Activated naive CD8-positive, alpha-beta T cell (primary cell): ENCODE data around the gene SRCIN1.
A peak's percentile ranks its signal among the peaks of the same experiment; 100 is the strongest.

Source experiments
- H3K27ac Mint-ChIP-seq: one replicate; pipeline ENCODE4 v1.8.0; 2021; ENCODE audit warnings: mixed read lengths
- H3K27me3 Mint-ChIP-seq: one replicate; pipeline ENCODE4 v1.8.0; 2021; ENCODE audit warnings: mixed read lengths
- H3K36me3 Mint-ChIP-seq: one replicate; pipeline ENCODE4 v1.8.0; 2021; ENCODE audit warnings: mixed read lengths
- H3K4me1 Mint-ChIP-seq: one replicate; pipeline ENCODE4 v1.8.0; 2021; ENCODE audit warnings: low read depth, mixed read lengths
- H3K4me3 Mint-ChIP-seq: one replicate; pipeline ENCODE4 v1.8.0; 2021; ENCODE audit warnings: mild to moderate bottlenecking, mixed read lengths
- H3K9me3 Mint-ChIP-seq: one replicate; pipeline ENCODE4 v1.8.0; 2021; ENCODE audit warnings: low read depth, mixed read lengths

Gene SRCIN1

DNA sequence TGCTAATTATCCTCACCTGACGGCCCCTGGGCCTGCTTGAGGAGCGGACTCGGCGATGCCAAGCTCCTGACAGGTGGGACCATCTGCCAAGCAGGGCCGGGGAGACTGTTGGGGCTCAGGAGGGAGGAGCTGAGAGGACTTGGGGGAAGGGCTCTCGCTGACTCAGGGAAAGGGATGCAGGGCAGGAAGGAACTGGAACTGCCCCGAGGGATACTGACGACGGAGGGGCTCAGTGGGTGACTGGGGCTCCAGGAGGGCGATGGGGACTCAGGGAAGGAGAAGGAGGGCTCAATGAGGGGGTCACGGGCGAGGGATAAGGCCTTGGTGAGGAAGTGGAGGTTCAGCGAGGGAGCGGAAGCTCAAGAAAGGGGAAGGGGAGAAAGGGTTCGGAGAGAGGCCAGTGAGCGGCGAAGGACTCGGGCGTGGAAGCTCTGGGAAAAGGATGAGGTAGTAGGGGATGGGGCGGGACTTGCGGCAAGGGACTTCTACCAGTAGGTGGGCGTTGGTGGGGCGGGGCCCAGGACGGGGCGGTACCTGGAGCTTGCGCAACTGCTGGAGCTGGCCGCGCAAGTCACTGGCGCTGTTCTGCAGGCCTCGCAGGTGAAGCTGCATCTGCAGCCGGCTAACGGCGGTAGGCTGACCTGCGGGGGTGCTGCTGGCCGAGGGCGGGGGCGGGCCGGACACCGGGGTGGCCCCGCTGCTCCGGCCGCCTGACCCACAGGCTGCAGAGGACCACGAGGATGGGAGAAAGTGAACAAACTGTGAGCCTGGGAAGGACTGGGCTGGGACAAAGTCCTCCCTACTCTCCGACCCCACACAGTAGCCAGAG is 46.5 kb downstream of the SRCIN1 start:
- peak overlapping the region; percentile 96 for H3K4me3 Mint-ChIP-seq
- H3K27me3 Mint-ChIP-seq, result peaks cover 16% of the 10 kb centered on the region
- H3K4me1 Mint-ChIP-seq, result peaks cover 32% of the 10 kb centered on the region
- no peaks in the 10 kb centered on the region for H3K36me3 Mint-ChIP-seq
- no peaks in the 10 kb centered on the region for H3K9me3 Mint-ChIP-seq
- H3K27ac Mint-ChIP-seq, result no peak overlapping the region

DNA sequence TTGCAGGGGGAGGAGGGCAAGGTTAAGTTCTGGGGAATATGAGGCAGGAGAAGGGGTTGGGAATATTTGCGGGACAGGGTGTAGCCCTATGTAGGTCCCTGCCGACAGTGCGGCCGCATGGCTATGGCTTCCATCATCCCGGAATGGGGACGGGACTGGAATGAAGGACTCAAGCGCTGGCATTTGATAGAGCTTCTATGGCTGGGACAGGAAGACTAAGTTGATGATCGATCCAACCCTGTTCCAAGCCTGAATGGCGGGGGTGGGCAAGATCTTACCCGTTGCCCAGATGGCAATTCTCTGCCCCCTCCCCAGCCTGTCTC is 47.1 kb downstream of the SRCIN1 start:
- H3K9me3 Mint-ChIP-seq, result no peaks in the 10 kb centered on the region
- H3K4me1 Mint-ChIP-seq, result peaks cover 29% of the 10 kb centered on the region
- no peak overlapping the region for H3K27ac Mint-ChIP-seq
- H3K27me3 Mint-ChIP-seq, result peaks cover 16% of the 10 kb centered on the region
- H3K4me3 Mint-ChIP-seq, result peak overlapping the region; percentile 96
- no peaks in the 10 kb centered on the region for H3K36me3 Mint-ChIP-seq

DNA sequence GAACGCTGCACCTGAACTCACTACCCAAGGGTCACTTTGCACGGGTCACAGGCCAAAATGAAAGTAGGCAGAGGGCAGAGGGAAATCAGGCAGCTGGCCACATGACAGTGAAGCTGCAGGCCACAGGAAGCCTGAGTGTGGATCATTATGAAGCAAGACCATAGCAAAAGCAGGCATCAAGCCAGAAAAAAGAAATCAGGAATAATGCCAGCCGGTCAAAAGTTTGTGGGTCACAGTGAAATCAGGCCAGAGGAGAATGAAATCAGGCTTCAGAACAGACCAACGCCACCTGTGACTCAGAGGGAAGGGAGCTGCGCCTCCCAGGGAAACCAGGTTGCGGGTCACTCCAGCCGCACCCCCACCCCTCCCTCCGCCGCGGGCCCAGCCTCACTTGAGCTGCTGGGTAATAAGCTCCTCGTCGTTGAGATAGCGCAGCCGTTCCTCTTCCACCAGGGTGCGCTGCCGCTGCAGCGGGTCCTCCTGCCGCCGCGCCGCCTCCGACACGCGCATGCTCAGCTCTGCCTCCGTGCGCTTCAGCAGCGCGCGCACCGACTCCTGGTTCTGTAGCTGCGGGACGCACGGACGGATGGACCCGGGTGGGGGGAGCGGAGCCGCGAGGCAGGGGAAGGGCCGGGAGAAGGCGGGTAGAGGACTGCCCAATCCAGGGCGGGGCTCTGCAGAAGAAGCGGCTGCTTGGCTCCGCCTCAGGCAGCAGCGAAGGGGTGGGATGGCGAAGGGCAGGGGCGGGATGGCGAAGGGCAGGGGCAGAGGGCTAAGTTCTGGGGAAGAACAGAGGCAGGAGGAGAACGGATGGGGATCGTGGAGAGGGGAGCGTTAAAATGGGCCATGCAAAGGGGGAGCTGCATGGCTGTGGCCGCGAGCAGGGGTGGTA is 47.7 kb downstream of the SRCIN1 start:
- Mint-ChIP-seq H3K4me1 (peaks cover 25% of the 10 kb centered on the region), H3K36me3 (no peaks in the 10 kb centered on the region), H3K4me3 (peak overlapping the region; percentile 96), H3K27ac (no peak overlapping the region), H3K27me3 (peaks cover 14% of the 10 kb centered on the region), H3K9me3 (no peaks in the 10 kb centered on the region)

DNA sequence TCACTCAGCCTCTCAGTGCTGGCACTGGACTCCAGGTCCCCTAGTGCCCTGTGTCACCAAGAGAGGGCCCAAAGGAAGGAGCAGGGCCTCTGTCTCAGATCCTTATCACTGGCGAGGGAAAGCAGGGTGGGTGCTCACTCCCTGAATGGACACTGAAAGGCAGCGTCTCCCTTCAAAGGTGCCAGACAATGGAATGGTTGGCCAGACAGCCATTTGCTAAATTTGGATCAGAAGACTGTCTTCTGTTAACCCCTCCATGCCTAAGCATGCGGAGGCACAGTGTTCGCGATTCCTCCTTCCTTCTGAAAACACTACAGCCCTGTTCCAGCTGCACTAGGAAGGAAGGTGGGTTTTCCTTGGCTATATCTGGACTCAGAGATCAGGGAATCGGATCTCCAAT is 48.4 kb downstream of the SRCIN1 start:
- H3K4me3 Mint-ChIP-seq, result peak overlapping the region; percentile 27
- H3K27ac Mint-ChIP-seq, result no peak overlapping the region
- no peaks in the 10 kb centered on the region for H3K9me3 Mint-ChIP-seq
- peaks cover 25% of the 10 kb centered on the region for H3K4me1 Mint-ChIP-seq
- peaks cover 11% of the 10 kb centered on the region for H3K27me3 Mint-ChIP-seq
- no peaks in the 10 kb centered on the region for H3K36me3 Mint-ChIP-seq

DNA sequence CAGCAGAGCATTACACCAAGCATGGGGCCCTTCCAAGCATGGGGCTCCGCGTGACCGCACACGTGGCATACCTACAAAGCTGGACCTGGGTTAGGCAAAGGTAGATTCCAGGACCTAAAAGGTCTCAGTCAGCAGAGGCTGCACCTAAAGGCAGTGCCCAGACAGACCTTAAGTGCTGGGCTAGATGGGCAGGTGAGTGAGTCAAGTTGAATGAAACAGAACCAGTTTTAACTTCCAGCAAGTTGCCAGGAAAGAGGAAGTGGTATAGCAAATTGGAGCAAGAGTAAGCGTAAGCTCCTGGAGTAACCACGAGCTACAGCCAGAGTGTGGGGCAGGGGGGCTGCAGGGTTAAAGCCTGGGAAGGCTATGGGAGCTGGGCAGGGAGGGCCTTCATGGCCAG is 49.5 kb downstream of the SRCIN1 start:
- H3K27ac Mint-ChIP-seq, result no peak overlapping the region
- no peaks in the 10 kb centered on the region for H3K36me3 Mint-ChIP-seq
- H3K4me1 Mint-ChIP-seq, result peaks cover 23% of the 10 kb centered on the region
- H3K27me3 Mint-ChIP-seq, result peaks cover 8% of the 10 kb centered on the region
- no peaks in the 10 kb centered on the region for H3K9me3 Mint-ChIP-seq
- H3K4me3 Mint-ChIP-seq, result no peak overlapping the region

DNA sequence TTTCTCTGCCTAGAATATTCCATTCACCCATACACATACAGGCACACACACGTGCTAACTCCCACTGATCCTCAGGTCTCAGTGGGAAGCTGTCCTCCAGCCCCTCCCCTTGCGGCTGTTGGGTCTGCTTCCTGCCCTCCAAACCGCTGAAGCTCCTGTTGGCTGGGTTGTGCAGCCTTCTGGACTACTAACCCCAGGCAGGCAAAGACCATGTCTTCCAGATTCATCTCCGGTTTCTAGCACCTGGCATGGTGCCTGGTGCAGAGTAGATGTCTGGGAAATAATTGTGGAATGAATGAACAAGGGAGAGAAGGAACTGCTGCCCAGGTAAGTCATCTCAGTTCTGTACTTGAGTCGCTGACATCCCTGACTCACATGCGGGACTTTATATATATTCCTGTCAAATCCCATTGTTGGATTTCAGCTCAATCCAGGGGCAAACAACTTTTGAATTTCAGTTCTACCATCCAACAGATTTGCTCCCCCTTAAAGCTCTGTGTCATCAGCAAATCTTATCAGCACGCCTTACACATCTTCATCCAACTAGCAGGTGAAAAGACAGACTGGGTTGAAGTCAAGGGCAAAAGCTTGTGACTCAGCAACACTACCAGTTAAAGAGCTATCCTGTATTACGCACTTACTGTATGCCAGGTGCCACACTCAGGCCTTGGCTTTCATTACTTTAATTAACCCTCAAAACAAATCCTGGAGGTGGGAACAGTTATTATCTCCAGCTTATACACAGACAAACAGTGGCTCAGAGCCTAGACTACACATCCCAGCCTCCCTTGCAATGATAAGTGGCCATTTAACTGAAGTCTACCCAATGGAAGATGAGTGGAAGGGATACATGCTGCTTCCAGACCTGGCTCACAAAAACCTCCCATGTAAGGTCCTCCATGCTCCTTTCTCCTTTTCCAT is 51.1 kb downstream of the SRCIN1 start:
- H3K27ac Mint-ChIP-seq, result no peak overlapping the region
- peaks cover 4% of the 10 kb centered on the region for H3K27me3 Mint-ChIP-seq
- no peaks in the 10 kb centered on the region for H3K36me3 Mint-ChIP-seq
- peaks cover 14% of the 10 kb centered on the region for H3K4me1 Mint-ChIP-seq
- no peaks in the 10 kb centered on the region for H3K9me3 Mint-ChIP-seq
- H3K4me3 Mint-ChIP-seq, result no peak overlapping the region

DNA sequence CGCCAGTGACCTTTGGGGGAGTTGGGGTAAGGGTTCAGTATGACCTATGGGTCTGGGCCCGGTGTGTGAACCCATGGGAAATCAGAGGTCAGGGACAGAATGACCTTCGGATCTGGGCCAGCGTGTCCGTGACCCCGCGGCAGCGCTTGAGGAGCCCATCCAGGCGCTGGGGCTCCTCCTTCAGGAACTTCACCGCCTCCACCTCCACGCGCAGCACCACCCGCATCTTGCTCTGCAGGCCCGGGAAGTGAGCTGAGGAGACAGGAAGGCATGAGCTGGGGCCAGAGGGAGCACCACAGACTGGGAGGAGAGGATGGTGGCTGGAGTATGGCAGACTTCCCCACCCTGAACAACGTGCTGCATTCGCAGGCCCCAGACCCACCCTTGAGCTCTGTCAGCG is 53.4 kb downstream of the SRCIN1 start:
- peaks cover 4% of the 10 kb centered on the region for H3K27me3 Mint-ChIP-seq
- H3K4me1 Mint-ChIP-seq, result no peaks in the 10 kb centered on the region

DNA sequence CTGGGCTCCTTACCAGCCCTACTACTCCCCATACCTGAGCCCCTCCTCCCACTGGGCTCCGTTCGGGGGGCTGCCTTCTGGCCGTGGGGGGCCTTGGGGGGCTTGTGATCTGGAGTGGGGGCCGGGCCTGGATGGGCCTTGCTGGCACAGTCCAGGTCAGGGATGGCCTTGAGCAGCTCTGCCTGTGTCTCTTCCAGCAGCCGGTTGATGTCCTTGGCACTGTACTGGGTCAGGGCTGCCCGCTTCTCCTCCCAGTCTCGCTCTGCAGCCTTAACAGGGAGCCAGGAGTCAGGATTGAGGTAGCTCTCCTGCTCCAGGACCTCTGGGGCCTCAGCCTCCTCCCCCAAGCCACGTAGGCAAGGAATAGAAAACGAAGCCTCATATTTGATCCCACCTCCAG is 54.6 kb downstream of the SRCIN1 start:
- Mint-ChIP-seq H3K4me3 (no peak overlapping the region), H3K4me1 (no peaks in the 10 kb centered on the region), H3K9me3 (no peaks in the 10 kb centered on the region), H3K36me3 (no peaks in the 10 kb centered on the region), H3K27me3 (peaks cover 4% of the 10 kb centered on the region), H3K27ac (no peak overlapping the region)

More for the DNA sequence above, 53.4 kb downstream of the SRCIN1 start:
- Mint-ChIP-seq H3K9me3 (no peaks in the 10 kb centered on the region), H3K27ac (no peak overlapping the region), H3K4me3 (no peak overlapping the region), H3K36me3 (no peaks in the 10 kb centered on the region)

DNA sequence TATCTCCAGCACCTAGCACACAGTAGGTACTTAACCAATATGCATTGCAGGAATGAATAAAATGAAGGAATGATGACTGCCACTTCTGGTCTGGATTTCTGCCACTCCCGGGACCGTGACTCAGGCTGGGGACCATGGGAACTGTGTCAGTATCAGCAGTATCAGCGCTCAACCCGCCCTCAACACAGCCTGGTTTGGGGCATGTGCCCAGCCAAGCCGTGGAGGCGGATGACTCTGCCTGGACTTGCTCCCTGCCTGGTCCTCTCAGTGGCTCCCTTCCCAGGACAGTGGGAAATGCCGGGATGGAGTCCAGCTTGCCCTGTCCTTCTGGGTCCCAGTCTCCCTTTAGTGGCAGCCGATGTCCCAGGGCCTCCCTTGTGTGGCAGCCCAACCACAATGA is 55.1 kb downstream of the SRCIN1 start:
- H3K27me3 Mint-ChIP-seq, result peaks cover 4% of the 10 kb centered on the region
- no peak overlapping the region for H3K27ac Mint-ChIP-seq
- no peaks in the 10 kb centered on the region for H3K9me3 Mint-ChIP-seq
- no peak overlapping the region for H3K4me3 Mint-ChIP-seq
- no peaks in the 10 kb centered on the region for H3K4me1 Mint-ChIP-seq
- no peaks in the 10 kb centered on the region for H3K36me3 Mint-ChIP-seq

DNA sequence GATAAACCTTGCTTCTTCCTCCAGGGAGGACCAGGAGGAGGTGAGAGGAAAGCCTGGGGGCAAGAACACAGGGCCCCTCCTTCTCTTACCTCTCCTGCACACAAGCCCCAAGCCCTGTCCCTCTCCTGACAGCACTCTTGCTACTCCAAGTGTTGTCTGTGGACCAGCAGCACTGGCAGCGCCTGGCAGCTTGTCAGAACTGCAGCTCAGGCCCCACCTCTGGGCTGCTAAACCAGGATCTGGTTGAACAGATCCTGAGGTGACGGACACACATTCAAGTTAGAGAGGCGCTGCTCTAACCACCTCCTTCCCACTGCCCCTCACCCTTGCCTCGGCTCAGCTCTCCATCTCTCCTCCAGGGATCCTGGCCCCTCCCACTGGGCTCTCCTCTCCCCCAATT is 56.5 kb downstream of the SRCIN1 start:
- H3K9me3 Mint-ChIP-seq, result no peaks in the 10 kb centered on the region
- H3K27me3 Mint-ChIP-seq, result peaks cover 2% of the 10 kb centered on the region
- no peaks in the 10 kb centered on the region for H3K4me1 Mint-ChIP-seq
- H3K36me3 Mint-ChIP-seq, result no peaks in the 10 kb centered on the region
- H3K4me3 Mint-ChIP-seq, result no peak overlapping the region
- no peak overlapping the region for H3K27ac Mint-ChIP-seq

DNA sequence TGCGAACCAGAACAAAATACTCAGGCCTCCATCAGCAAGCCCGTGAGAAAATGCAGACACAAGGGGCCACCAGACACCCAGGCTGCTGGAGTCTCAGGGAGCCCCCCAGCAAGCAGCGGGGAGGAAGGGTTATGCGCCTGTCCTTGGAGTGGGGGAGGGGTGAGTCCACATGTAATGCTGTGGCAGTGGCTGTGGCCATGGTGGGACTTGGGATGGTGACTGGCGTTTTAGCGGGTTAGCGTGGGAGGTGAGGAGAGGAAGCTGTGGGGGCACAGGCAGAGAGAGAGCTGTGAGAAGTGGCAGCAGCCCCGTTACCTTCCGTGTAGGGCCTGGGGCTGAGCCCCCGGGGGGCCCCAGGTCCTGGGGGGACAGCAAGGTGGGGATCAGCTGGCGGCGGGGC is 58.3 kb downstream of the SRCIN1 start:
- H3K4me1 Mint-ChIP-seq, result no peaks in the 10 kb centered on the region
- no peaks in the 10 kb centered on the region for H3K9me3 Mint-ChIP-seq
- H3K36me3 Mint-ChIP-seq, result no peaks in the 10 kb centered on the region
- H3K27ac Mint-ChIP-seq, result no peak overlapping the region
- no peak overlapping the region for H3K4me3 Mint-ChIP-seq
- H3K27me3 Mint-ChIP-seq, result peaks cover 2% of the 10 kb centered on the region

DNA sequence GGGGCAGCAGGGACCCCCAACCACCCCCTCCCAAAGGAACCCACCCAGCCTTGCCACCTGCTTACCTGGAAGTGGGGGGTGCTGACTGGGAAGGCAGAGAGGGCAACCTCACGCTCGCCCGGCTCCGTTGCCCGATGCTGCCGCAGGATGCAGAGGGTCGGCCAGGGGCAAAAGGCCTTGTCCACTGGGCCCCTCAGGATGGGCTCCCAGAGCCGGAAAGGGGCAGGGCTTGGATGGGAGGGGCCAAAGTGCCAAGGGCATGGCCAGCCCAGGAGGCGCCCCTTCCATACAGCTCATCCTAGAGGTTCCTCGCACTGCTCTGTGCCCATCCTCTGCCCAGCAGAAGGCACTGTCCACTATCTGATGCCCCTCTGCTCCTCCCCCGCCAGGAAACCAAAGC is 59.4 kb downstream of the SRCIN1 start:
- Mint-ChIP-seq H3K9me3 (no peaks in the 10 kb centered on the region), H3K27me3 (peaks cover 2% of the 10 kb centered on the region), H3K4me3 (no peak overlapping the region), H3K36me3 (no peaks in the 10 kb centered on the region), H3K27ac (no peak overlapping the region), H3K4me1 (no peaks in the 10 kb centered on the region)

DNA sequence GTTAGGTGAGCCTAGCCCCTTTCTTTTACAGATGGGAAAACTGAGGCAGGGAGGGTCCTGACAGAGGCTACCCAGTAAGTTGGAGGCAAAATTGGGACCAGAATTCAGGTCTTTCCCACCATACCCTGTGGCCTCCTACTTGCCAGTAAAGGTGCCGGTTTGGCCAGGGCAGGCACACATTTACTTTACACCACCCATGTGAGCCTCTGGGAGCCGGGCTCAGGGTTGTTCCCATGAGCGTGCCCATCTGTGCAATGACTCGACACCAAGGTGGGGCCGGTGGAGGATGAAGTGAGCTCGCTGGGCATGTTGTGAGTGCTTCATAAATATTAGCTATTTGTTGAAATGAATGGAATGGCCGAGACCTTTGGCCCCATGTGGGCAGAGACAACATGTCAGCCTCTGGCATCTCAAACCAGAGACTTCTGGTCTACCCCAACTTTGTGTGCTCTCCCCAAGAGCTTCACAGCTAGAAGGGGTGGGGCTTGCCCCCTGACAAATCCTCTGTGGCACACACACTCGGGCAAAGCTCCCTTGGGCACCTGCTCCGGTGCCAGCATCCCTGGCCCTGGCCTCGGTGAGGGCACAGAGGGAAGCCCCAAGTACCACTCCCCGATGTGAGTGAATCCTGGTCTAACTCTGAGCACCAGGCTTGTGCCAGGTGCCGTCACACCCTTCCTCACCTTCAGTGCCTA is 60.1 kb downstream of the SRCIN1 start:
- Mint-ChIP-seq H3K36me3 (no peaks in the 10 kb centered on the region), H3K27me3 (peaks cover 2% of the 10 kb centered on the region), H3K4me1 (no peaks in the 10 kb centered on the region), H3K4me3 (no peak overlapping the region), H3K27ac (no peak overlapping the region), H3K9me3 (no peaks in the 10 kb centered on the region)

DNA sequence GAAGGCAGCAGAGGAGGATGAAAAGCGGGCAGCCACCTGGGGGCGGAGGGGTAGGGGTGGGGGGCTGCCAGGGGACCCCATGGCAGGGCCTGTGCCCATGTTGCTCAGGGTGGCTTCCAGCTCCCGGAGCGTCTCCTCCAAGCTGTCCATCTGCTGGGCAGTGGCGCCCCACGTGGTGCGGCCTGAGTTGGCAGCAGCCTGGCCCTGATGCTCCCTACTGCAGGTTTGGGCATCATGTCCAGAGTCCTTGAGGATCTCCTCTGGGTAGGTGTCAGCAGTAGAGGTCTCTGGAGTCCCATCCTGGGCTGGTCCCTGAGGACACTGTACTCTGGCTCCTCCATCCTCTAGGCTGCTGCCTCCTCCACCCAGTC is 60.9 kb downstream of the SRCIN1 start:
- peaks cover 2% of the 10 kb centered on the region for H3K27me3 Mint-ChIP-seq
- no peaks in the 10 kb centered on the region for H3K9me3 Mint-ChIP-seq
- H3K4me1 Mint-ChIP-seq, result no peaks in the 10 kb centered on the region
- H3K27ac Mint-ChIP-seq, result no peak overlapping the region
- no peak overlapping the region for H3K4me3 Mint-ChIP-seq
- H3K36me3 Mint-ChIP-seq, result no peaks in the 10 kb centered on the region
